Neutrophil (primary cell): ENCODE measurements around the gene KLHL33.

Experiments
- H3K27ac ChIP-seq: fragments of 200-600 bp; sonication (generic); 2 replicates; pipeline ENCODE4 v1.5.1; 2016; ENCODE audit warnings: mild to moderate bottlenecking, moderate library complexity
- H3K27me3 ChIP-seq: fragments of 200-600 bp; sonication (generic); 2 replicates; pipeline ENCODE4 v1.6.0; 2016; ENCODE audit warnings: mild to moderate bottlenecking
- H3K36me3 ChIP-seq: fragments of 200-600 bp; sonication (generic); 2 replicates; pipeline ENCODE4 v1.5.1; 2017
- H3K4me1 ChIP-seq, 2 experiments: fragments of 200-600 bp in 1 of 2; sonication (generic) in 1 of 2; 1 replicate in 1 of 2; 2 replicates in 1 of 2; pipeline versions ENCODE4 v1.5.1 to v1.6.1; 2013 to 2016; ENCODE audit warnings: low read depth in 1 of 2, low read length in 1 of 2, mild to moderate bottlenecking in 1 of 2, moderate library complexity in 1 of 2; ENCODE audit not compliant: control insufficient read depth in 1 of 2, insufficient read depth in 1 of 2
- H3K4me3 ChIP-seq, 2 experiments: fragments of 200-600 bp in 1 of 2; sonication (generic) in 1 of 2; 1 replicate in 1 of 2; 2 replicates in 1 of 2; pipeline ENCODE4 v1.5.1; 2013 to 2016; ENCODE audit warnings: low read depth in 1 of 2, low read length in 1 of 2, mild to moderate bottlenecking in 1 of 2, moderate library complexity in 1 of 2
- H3K9me3 ChIP-seq: fragments of 200-600 bp; sonication (generic); 2 replicates; pipeline ENCODE4 v1.5.1; 2016
- CTCF ChIP-seq: fragments of 200-600 bp; sonication (generic); IDR thresholded peaks from 2 replicates; pipeline ENCODE4 v1.5.1; 2016; ENCODE audit warnings: antibody characterized with exemption

The KLHL33 gene

GRCh38 chr14:20377171-20377570 is 58.8 kb downstream of the KLHL33 start:
- Histone ChIP-seq H3K27ac (no peak overlapping the region), H3K36me3 (peaks cover 100% of the 10 kb centered on the region), H3K27me3 (no peaks in the 10 kb centered on the region), H3K4me3 (no peak overlapping the region), H3K9me3 (no peaks in the 10 kb centered on the region), H3K4me1 (no peaks in the 10 kb centered on the region)
- TF ChIP-seq CTCF: no peak

GRCh38 chr14:20376071-20376588 is 59.8 kb downstream of the KLHL33 start:
- Histone ChIP-seq H3K4me3 (no peak overlapping the region), H3K9me3 (no peaks in the 10 kb centered on the region), H3K27me3 (no peaks in the 10 kb centered on the region), H3K27ac (no peak overlapping the region), H3K4me1 (no peaks in the 10 kb centered on the region), H3K36me3 (peaks cover 100% of the 10 kb centered on the region)
- no peak for TF ChIP-seq CTCF
